Renal pelvis (tissue), 12 donors: Measurements from ENCODE around the gene LIX1L. TPM values are rescaled to one million over a fixed set of nuclear protein-coding genes. Genes with fewer than 3 reads are reported as not detected.

ENCODE experiments used
- DNase-seq: peaks from one replicate; pipeline ENCODE4 v3.0.0-alpha.2; 2013
- long read RNA-seq, 16 experiments: transcript quantifications; one replicate each; lab custom pipeline, GENCODE V29; 2026
- polyA plus RNA-seq, 3 donors: library from polyadenylated mRNA; unstranded; fragments of 120-200 nt; gene quantifications; one replicate each; pipeline ENCODE4 v1.2.1, GENCODE V29; 2013; ENCODE audit not compliant: insufficient read length in 3 of 3

The LIX1L gene
- polyA plus RNA-seq: 10 to 100 TPM; 21.5 to 22.8 (median 22.0) TPM
- long read RNA-seq, donor 1, transcript LIX1L-201 (6 exons, 3,975 nt): major isoform, 8 of 8 reads
- long read RNA-seq, donor 1, partial matches to known transcripts: 0 of 8 reads
- long read RNA-seq, donor 1, other reads (novel, unspliced or antisense): 0 of 8 reads
- long read RNA-seq, donor 2, transcript LIX1L-201 (6 exons, 3,975 nt): major isoform, 6 of 86 reads
- long read RNA-seq, donor 2, partial matches to known transcripts: 59 of 86 reads
- long read RNA-seq, donor 2, other reads (novel, unspliced or antisense): 21 of 86 reads
- long read RNA-seq, donor 3, transcript LIX1L-201 (6 exons, 3,975 nt): major isoform, 10 of 10 reads
- long read RNA-seq, donor 3, partial matches to known transcripts: 0 of 10 reads
- long read RNA-seq, donor 3, other reads (novel, unspliced or antisense): 0 of 10 reads
- long read RNA-seq, donor 4, transcript LIX1L-201 (6 exons, 3,975 nt): major isoform, 7 of 7 reads
- long read RNA-seq, donor 4, partial matches to known transcripts: 0 of 7 reads
- long read RNA-seq, donor 4, other reads (novel, unspliced or antisense): 0 of 7 reads
- long read RNA-seq, donor 5, partial matches to known transcripts: 0 of 3 reads
- long read RNA-seq, donor 5, other reads (novel, unspliced or antisense): 0 of 3 reads
- long read RNA-seq, donor 6, transcript LIX1L-201 (6 exons, 3,975 nt): major isoform, 9 of 9 reads
- long read RNA-seq, donor 6, partial matches to known transcripts: 0 of 9 reads
- long read RNA-seq, donor 6, other reads (novel, unspliced or antisense): 0 of 9 reads
- long read RNA-seq, donor 7, transcript LIX1L-201 (6 exons, 3,975 nt): major isoform, 17 of 17 reads
- long read RNA-seq, donor 7, partial matches to known transcripts: 0 of 17 reads
- long read RNA-seq, donor 7, other reads (novel, unspliced or antisense): 0 of 17 reads
- long read RNA-seq, donor 8, transcript LIX1L-201 (6 exons, 3,975 nt): major isoform, 11 of 11 reads
- long read RNA-seq, donor 8, partial matches to known transcripts: 0 of 11 reads
- long read RNA-seq, donor 8, other reads (novel, unspliced or antisense): 0 of 11 reads
- long read RNA-seq, donor 9, transcript LIX1L-201 (6 exons, 3,975 nt): major isoform, 9 of 9 reads
- long read RNA-seq, donor 9, partial matches to known transcripts: 0 of 9 reads
- long read RNA-seq, donor 9, other reads (novel, unspliced or antisense): 0 of 9 reads
- long read RNA-seq, donor 10, transcript LIX1L-201 (6 exons, 3,975 nt): major isoform, 7 of 7 reads
- long read RNA-seq, donor 10, partial matches to known transcripts: 0 of 7 reads
- long read RNA-seq, donor 10, other reads (novel, unspliced or antisense): 0 of 7 reads
- long read RNA-seq, donor 11, transcript LIX1L-201 (6 exons, 3,975 nt): major isoform, 7 of 7 reads
- long read RNA-seq, donor 11, partial matches to known transcripts: 0 of 7 reads
- long read RNA-seq, donor 11, other reads (novel, unspliced or antisense): 0 of 7 reads
- long read RNA-seq, donor 12, transcript LIX1L-201 (6 exons, 3,975 nt): major isoform, 10 of 10 reads
- long read RNA-seq, donor 12, partial matches to known transcripts: 0 of 10 reads
- long read RNA-seq, donor 12, other reads (novel, unspliced or antisense): 0 of 10 reads
- long read RNA-seq, donor 13, partial matches to known transcripts: 0 of 2 reads
- long read RNA-seq, donor 13, other reads (novel, unspliced or antisense): 0 of 2 reads
- long read RNA-seq, donor 14: 0 reads
- long read RNA-seq, donor 15, partial matches to known transcripts: 0 of 3 reads
- long read RNA-seq, donor 15, other reads (novel, unspliced or antisense): 0 of 3 reads
- long read RNA-seq, donor 16, transcript LIX1L-201 (6 exons, 3,975 nt): major isoform, 6 of 6 reads
- long read RNA-seq, donor 16, partial matches to known transcripts: 0 of 6 reads
- long read RNA-seq, donor 16, other reads (novel, unspliced or antisense): 0 of 6 reads

- peak; percentile 97 for DNase-seq
Measured at GRCh38 chr1:145957443-145958319, at the start of gene LIX1L. Gene LIX1L (minus strand): TSS chr1:145958017. CDS start chr1:145957927, 90 bp downstream.

GRCh38 chr1:146001709-146002108 lies 43.9 kb upstream of the LIX1L start:
- no peak for DNase-seq

GRCh38 chr1:145999321-146000024 lies 41.7 kb upstream of the LIX1L start:
- no peak for DNase-seq

- DNase-seq: no peak
Measured at GRCh38 chr1:145997718-145998023, 39.9 kb upstream of the LIX1L start.

GRCh38 chr1:145997016-145997717 lies 39.4 kb upstream of the LIX1L start:
- no peak for DNase-seq

- DNase-seq: peak; percentile 99
Measured at GRCh38 chr1:145996433-145997015, 38.7 kb upstream of the LIX1L start, which contains the start of gene TXNIP. Gene TXNIP (minus strand): TSS chr1:145996579. CDS start chr1:145996266, 313 bp downstream.

- no peak for DNase-seq
Measured at GRCh38 chr1:145995964-145996432, 38.2 kb upstream of the LIX1L start.

- no peak for DNase-seq
Measured at GRCh38 chr1:145995148-145995881, 37.5 kb upstream of the LIX1L start.

GRCh38 chr1:145994391-145995120 lies 36.7 kb upstream of the LIX1L start:
- no peak for DNase-seq

- no peak for DNase-seq
Measured at GRCh38 chr1:145993618-145994390, 36.0 kb upstream of the LIX1L start.

- no peak for DNase-seq
Measured at GRCh38 chr1:145992958-145993617, 35.3 kb upstream of the LIX1L start.

- no peak for DNase-seq
Measured at GRCh38 chr1:145992502-145992936, 34.7 kb upstream of the LIX1L start.

- DNase-seq: no peak
Measured at GRCh38 chr1:145991735-145992412, 34.1 kb upstream of the LIX1L start.
